IMR-90 (cell line): ENCODE results near the gene ZNF692. TPM values are rescaled to one million over a fixed set of nuclear protein-coding genes. Genes with fewer than 3 reads are reported as not detected.

Experiments
- ATAC-seq: fragments of 200-7000 bp; cut with Tn5 transposase; 2 replicates; pipeline ENCODE4 v1.9.1; 2020; ENCODE audit warnings: low read depth, mild to moderate bottlenecking, moderate library complexity
- BruUV-seq: library from RNA; stranded (reverse); fragments of 400-500 nt; replicated peaks from 2 replicates; lab custom pipeline; 2021; lab: Mats Ljungman, UMichigan
- CTCF ChIA-PET: fragments of 300-600 bp; formaldehyde crosslinking; extraction: SDS; loops from one replicate; lab custom pipeline; 2021; ENCODE audit warnings: antibody characterized with exemption; lab: Yijun Ruan, JAX
- POLR2A ChIA-PET: fragments of 300-600 bp; sonication (Branson Sonifier 250); formaldehyde crosslinking; loops from one replicate; lab custom pipeline; 2022; ENCODE audit warnings: antibody characterized with exemption; ENCODE audit not compliant: unreplicated experiment; lab: Charles Lee
- DNase-seq: peaks from one replicate; pipeline ENCODE4 v3.0.0; 2013
- H2AFZ ChIP-seq: replicated peaks from 2 replicates; pipeline ENCODE3; 2013; ENCODE audit warnings: low read length, mild to moderate bottlenecking; ENCODE audit not compliant: poor library complexity
- H2AK5ac ChIP-seq: 2 replicates; pipeline ENCODE4 v1.6.1; 2013; ENCODE audit warnings: low read depth, low read length, inconsistent platforms
- H2AK9ac ChIP-seq: replicated peaks from 2 replicates; pipeline ENCODE3; 2013; ENCODE audit warnings: mild to moderate bottlenecking, low read depth, low read length, moderate library complexity; ENCODE audit not compliant: poor library complexity
- H2BK120ac ChIP-seq: 2 replicates; pipeline ENCODE4 v1.6.1; 2013; ENCODE audit warnings: low read depth, low read length, inconsistent platforms
- H2BK15ac ChIP-seq: 3 replicates; pipeline ENCODE4 v1.6.1; 2013; ENCODE audit warnings: low read depth, low read length, inconsistent platforms
- H2BK20ac ChIP-seq: 2 replicates; pipeline ENCODE4 v1.6.1; 2013; ENCODE audit warnings: low read depth, mild to moderate bottlenecking, inconsistent platforms, low read length, moderate library complexity
- H2BK5ac ChIP-seq: 2 replicates; pipeline ENCODE4 v1.6.1; 2013; ENCODE audit warnings: mild to moderate bottlenecking, low read depth, low read length, inconsistent platforms; ENCODE audit not compliant: poor library complexity, severe bottlenecking
- H3K14ac ChIP-seq: replicated peaks from 2 replicates; pipeline ENCODE4 v1.6.1; 2013; ENCODE audit warnings: low read depth, low read length, inconsistent platforms
- H3K18ac ChIP-seq: 2 replicates; pipeline ENCODE4 v1.6.1; 2013; ENCODE audit warnings: low read depth, low read length, control low read depth
- H3K23ac ChIP-seq: 2 replicates; pipeline ENCODE4 v1.6.1; 2013; ENCODE audit warnings: low read depth, low read length, inconsistent platforms
- H3K27ac ChIP-seq: 2 replicates; pipeline ENCODE4 v1.5.1; 2013; ENCODE audit warnings: mild to moderate bottlenecking, control low read depth, low read length; ENCODE audit not compliant: insufficient read depth
- H3K27me3 ChIP-seq: 2 replicates; pipeline ENCODE4 v1.6.1; 2013; ENCODE audit warnings: low read length; ENCODE audit not compliant: control insufficient read depth, insufficient read depth
- H3K36me3 ChIP-seq: 2 replicates; pipeline ENCODE4 v1.6.1; 2013; ENCODE audit warnings: low read length, mixed read lengths; ENCODE audit not compliant: control insufficient read depth, insufficient read depth
- H3K4ac ChIP-seq: 2 replicates; pipeline ENCODE4 v1.6.1; 2013; ENCODE audit warnings: low read depth, low read length, inconsistent platforms
- H3K4me1 ChIP-seq: 2 replicates; pipeline ENCODE4 v1.6.1; 2013; ENCODE audit warnings: low read length, mixed read lengths; ENCODE audit not compliant: control insufficient read depth, insufficient read depth
- H3K4me2 ChIP-seq: 2 replicates; pipeline ENCODE4 v1.6.1; 2013; ENCODE audit warnings: low read depth, mild to moderate bottlenecking, control low read depth, low read length, moderate library complexity
- H3K4me3 ChIP-seq: 2 replicates; pipeline ENCODE4 v1.5.1; 2013; ENCODE audit warnings: low read depth, mild to moderate bottlenecking, control low read depth, low read length, moderate library complexity; ENCODE audit not compliant: insufficient read depth
- H3K56ac ChIP-seq: 2 replicates; pipeline ENCODE4 v1.6.1; 2013; ENCODE audit warnings: low read length, inconsistent platforms; ENCODE audit not compliant: insufficient read depth; ENCODE audit errors: extremely low read depth
- H3K79me1 ChIP-seq, 2 experiments: 2 replicates each; pipeline ENCODE4 v1.6.1; 2013; ENCODE audit warnings: low read length in 2 of 2, inconsistent platforms in 1 of 2, low read depth in 1 of 2
- H3K9ac ChIP-seq: 2 replicates; pipeline ENCODE4 v1.6.1; 2013; ENCODE audit warnings: low read depth, low read length, control low read depth
- H3K9me1 ChIP-seq: 2 replicates; pipeline ENCODE4 v1.6.1; 2013; ENCODE audit warnings: low read length, inconsistent platforms; ENCODE audit not compliant: insufficient read depth
- H3K9me3 ChIP-seq: 2 replicates; pipeline ENCODE4 v1.6.1; 2013; ENCODE audit warnings: low read length; ENCODE audit not compliant: control insufficient read depth, insufficient read depth
- H4K20me1 ChIP-seq: 2 replicates; pipeline ENCODE4 v1.6.1; 2013; ENCODE audit warnings: low read length, inconsistent platforms; ENCODE audit not compliant: insufficient read depth
- H4K5ac ChIP-seq: 2 replicates; pipeline ENCODE4 v1.6.1; 2013; ENCODE audit warnings: mild to moderate bottlenecking, low read depth, low read length, control low read depth
- H4K8ac ChIP-seq, 2 experiments: 2 replicates each; pipeline ENCODE4 v1.6.1; 2013; ENCODE audit warnings: low read depth in 2 of 2, low read length in 2 of 2, control low read depth in 1 of 2, inconsistent platforms in 1 of 2
- H4K91ac ChIP-seq: 2 replicates; pipeline ENCODE4 v1.6.1; 2013; ENCODE audit warnings: low read depth, low read length, inconsistent platforms; ENCODE audit not compliant: insufficient read depth
- BHLHE40 ChIP-seq: fragments of 150-350 bp; IDR thresholded peaks from 2 replicates; pipeline ENCODE4 v1.6.1; 2016; ENCODE audit warnings: mild to moderate bottlenecking, low read depth, low read length
- CEBPB ChIP-seq: IDR thresholded peaks from 2 replicates; pipeline ENCODE4 v1.6.1; 2012; ENCODE audit warnings: low read depth, low read length, improper control_type of control experiment
- CHD1 ChIP-seq: IDR thresholded peaks from 2 replicates; pipeline ENCODE4 v1.6.1; 2012; ENCODE audit warnings: low read depth, low read length, improper control_type of control experiment
- FOS ChIP-seq: fragments of 150-350 bp; IDR thresholded peaks from 2 replicates; pipeline ENCODE4 v1.6.1; 2016; ENCODE audit warnings: low read depth, low read length
- MAZ ChIP-seq: IDR thresholded peaks from 2 replicates; pipeline ENCODE4 v1.6.1; 2012; ENCODE audit warnings: low read depth, mild to moderate bottlenecking, low read length, improper control_type of control experiment, moderate library complexity, borderline replicate concordance
- NFE2L2 ChIP-seq: fragments of 150-350 bp; IDR thresholded peaks from 2 replicates; pipeline ENCODE4 v1.6.1; 2016; ENCODE audit warnings: low read depth, mild to moderate bottlenecking, low read length
- RCOR1 ChIP-seq: IDR thresholded peaks from 2 replicates; pipeline ENCODE4 v1.6.1; 2012; ENCODE audit warnings: mild to moderate bottlenecking, low read length, improper control_type of control experiment; ENCODE audit not compliant: insufficient replicate concordance
- SMC3 ChIP-seq: fragments of 150-350 bp; IDR thresholded peaks from 2 replicates; pipeline ENCODE4 v1.6.1; 2016; ENCODE audit warnings: low read depth, mild to moderate bottlenecking, antibody characterized with exemption, low read length, moderate library complexity
- WGBS, 2 experiments: methylation state at CpG; one replicate each; pipeline versions ENCODE4 v1.1.5 to v1.1.7; 2013; ENCODE audit warnings: missing lambda C conversion rate in 2 of 2; ENCODE audit not compliant: insufficient read length in 1 of 2; ENCODE audit errors: extremely low coverage in 2 of 2; 5-methylcytosine and 5-hydroxymethylcytosine counted together
- dilution Hi-C: fragments of 300-500 bp; cut with HindIII; formaldehyde crosslinking; loops from one replicate; pipeline ENCODE4 v1.14.3; 2018; ENCODE audit warnings: low sequenced_read_pairs; ENCODE audit not compliant: unreplicated experiment
- in situ Hi-C: fragments of 300-500 bp; cut with MboI; formaldehyde crosslinking; loops from 3 replicates; pipeline ENCODE4 v1.14.3; 2019; ENCODE audit warnings: low sequenced_read_pairs, inconsistent platforms, mixed read lengths
- intact Hi-C: fragments of 100-400 bp; cut with micrococcal nuclease; formaldehyde crosslinking; loops from 2 replicates; pipeline ENCODE4 v1.10.0; 2022
- polyA plus RNA-seq, 3 experiments: library from polyadenylated mRNA; depleted of rRNA; stranded (reverse); fragments of >200 nt; gene quantifications; 2 replicates each; pipeline ENCODE4 v1.2.3, GENCODE V29; 2012; ENCODE audit warnings: low replicate concordance in 1 of 3
- total RNA-seq: library from RNA; depleted of rRNA; stranded (reverse); fragments of >200 nt; gene quantifications from 2 replicates; pipeline ENCODE4 v1.2.3, GENCODE V29; 2012
- TF ChIP-seq, protein P1 (sequence below): fragments of 150-350 bp; IDR thresholded peaks from 2 replicates; pipeline ENCODE4 v1.6.1; 2016; ENCODE audit warnings: low read depth, mild to moderate bottlenecking, low read length, moderate library complexity, borderline replicate concordance

ZNF692 gene
- total and polyA plus RNA-seq, 2 of the 4 experiments (the other 2 are of a cell fraction) = 7.3 to 50.4 TPM

DNA sequence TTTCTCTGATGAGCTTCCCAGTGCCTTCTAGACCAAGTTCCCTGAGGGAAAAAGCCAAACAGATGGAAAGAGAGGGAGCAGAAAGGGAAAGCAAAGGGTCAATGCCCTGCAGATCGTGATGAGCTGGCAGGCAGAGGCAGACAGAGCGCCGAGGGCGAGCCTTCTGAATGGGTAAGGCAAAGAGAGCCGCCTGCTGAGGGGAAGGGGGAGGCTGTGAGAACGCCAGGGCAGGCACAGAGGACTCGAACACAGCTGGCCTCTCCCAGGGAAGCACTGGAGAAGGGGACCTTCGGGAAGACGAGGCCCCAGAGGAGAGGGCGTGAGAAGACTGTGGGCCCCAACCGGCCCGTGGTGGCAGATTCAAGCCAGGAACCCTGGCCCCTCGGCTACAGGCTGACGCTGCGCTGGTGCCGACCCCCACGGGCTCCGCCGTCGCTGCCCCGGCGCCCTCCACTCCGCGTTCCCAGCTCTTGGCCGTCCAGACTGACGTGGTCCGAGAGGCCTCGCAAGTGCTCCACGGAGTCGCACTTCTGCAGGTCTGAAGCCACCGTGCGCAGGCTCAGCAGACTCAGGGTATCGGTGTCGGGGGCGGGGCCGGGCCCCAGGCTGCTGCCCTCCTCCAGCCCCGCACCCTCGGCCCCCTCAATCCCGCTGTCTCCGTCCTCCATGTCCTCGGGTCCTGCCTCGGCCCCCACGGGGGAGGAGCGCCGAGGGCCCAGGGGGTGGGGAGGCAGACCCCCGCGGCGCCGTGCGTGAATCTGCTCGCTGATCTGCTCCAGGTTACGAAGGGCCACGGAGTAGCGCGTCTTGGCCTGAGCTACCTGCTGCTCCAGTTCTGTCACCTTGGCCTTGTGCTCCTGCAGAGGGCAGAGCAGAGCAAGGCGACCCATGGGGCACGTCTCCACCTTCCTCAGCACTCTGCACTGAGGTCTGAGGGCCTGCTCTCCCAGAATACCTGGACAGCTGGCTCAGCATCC is 47.1 kb downstream of the ZNF692 start:
- DNase-seq (no peak), ATAC-seq (no peak)
- POLR2A ChIA-PET = no interaction called here

More for the DNA sequence above, 47.1 kb downstream of the ZNF692 start:
- Histone ChIP-seq H3K27me3 (no peaks in the 10 kb centered on the region), H3K23ac (no peak overlapping the region), H2BK20ac (no peak overlapping the region), H2BK15ac (no peak overlapping the region), H4K8ac (no peak overlapping the region), H3K4me3 (no peak overlapping the region), H2AK9ac (peak overlapping the region; percentile 79), H3K4ac (no peak overlapping the region), H4K5ac (no peak overlapping the region), H4K91ac (no peak overlapping the region), H3K9me1 (peaks cover 14% of the 10 kb centered on the region; the same call in 1 of the 2 replicates), H3K79me1 (peaks cover 10 to 35% of the 10 kb centered on the region in 2 experiments; a peak in 3 of 4 replicates), H3K14ac (no peak overlapping the region), H3K27ac (no peak overlapping the region), H3K9ac (no peak overlapping the region), H2BK120ac (no peak overlapping the region), H4K20me1 (peaks cover 15% of the 10 kb centered on the region), H3K4me1 (peaks cover 3% of the 10 kb centered on the region; the same call in 1 of the 2 replicates), H3K56ac (no peak overlapping the region), H3K4me2 (no peak overlapping the region), H3K18ac (no peak overlapping the region), H2BK5ac (no peak overlapping the region), H3K9me3 (no peaks in the 10 kb centered on the region), H2AK5ac (no peak overlapping the region), H2AFZ (peak overlapping the region; percentile 68), H3K36me3 (peaks cover 43% of the 10 kb centered on the region)
- BruUV-seq = no TSS peak
- CTCF ChIA-PET = no interaction called here
- intact Hi-C loops = no loop called here
- in situ Hi-C loops = no loop called here
- TF ChIP-seq RCOR1 (no peak), MAZ (no peak), CEBPB (no peak), SMC3 (no peak), NFE2L2 (no peak), FOS (no peak), CHD1 (no peak), BHLHE40 (no peak)
- TF ChIP-seq, protein P1, sequence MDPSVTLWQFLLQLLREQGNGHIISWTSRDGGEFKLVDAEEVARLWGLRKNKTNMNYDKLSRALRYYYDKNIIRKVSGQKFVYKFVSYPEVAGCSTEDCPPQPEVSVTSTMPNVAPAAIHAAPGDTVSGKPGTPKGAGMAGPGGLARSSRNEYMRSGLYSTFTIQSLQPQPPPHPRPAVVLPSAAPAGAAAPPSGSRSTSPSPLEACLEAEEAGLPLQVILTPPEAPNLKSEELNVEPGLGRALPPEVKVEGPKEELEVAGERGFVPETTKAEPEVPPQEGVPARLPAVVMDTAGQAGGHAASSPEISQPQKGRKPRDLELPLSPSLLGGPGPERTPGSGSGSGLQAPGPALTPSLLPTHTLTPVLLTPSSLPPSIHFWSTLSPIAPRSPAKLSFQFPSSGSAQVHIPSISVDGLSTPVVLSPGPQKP = no peak
- 82% methylated on average over 45 of the region's 57 CpGs; no CpG with 5 or more reads in 1 of the 2 experiments for WGBS, 2 experiments
- dilution Hi-C loops = no loop called here
